BE2C (cell line): ENCODE data around the gene SRSF4.

Experiments used
- DNase-seq: peaks from one replicate; pipeline ENCODE4 v3.0.0-alpha.2; 2020
- H3K27me3 ChIP-seq: fragments of 250-450 bp; sonication (Bioruptor Pico); 2 replicates; pipeline ENCODE4 v1.5.1; 2020; ENCODE audit warnings: mild to moderate bottlenecking
- H3K36me3 ChIP-seq: fragments of 250-450 bp; sonication (Bioruptor Pico); 2 replicates; pipeline ENCODE4 v1.5.1; 2020; ENCODE audit warnings: mild to moderate bottlenecking
- H3K4me1 ChIP-seq: fragments of 250-450 bp; sonication (Bioruptor Pico); 2 replicates; pipeline ENCODE4 v1.5.1; 2020
- H3K4me3 ChIP-seq: 2 replicates; pipeline ENCODE4 v1.5.1; 2011; ENCODE audit warnings: low read depth, low read length
- H3K9me3 ChIP-seq: fragments of 250-450 bp; sonication (Bioruptor Pico); 2 replicates; pipeline ENCODE4 v1.5.1; 2020
- TF ChIP-seq, protein P1 (sequence below): IDR thresholded peaks from 2 replicates; pipeline ENCODE4 v1.5.1; 2012; ENCODE audit warnings: mild to moderate bottlenecking, low read depth, low read length

SRSF4 gene

GRCh38 chr1:29120367-29120766 lies 61.3 kb downstream of the SRSF4 start:
- Histone ChIP-seq H3K36me3 (no peaks in the 10 kb centered on the region; the same call in 1 of the 2 replicates), H3K4me3 (no peak overlapping the region), H3K4me1 (no peaks in the 10 kb centered on the region), H3K27me3 (peaks cover 24% of the 10 kb centered on the region), H3K9me3 (no peaks in the 10 kb centered on the region)
- TF ChIP-seq, protein P1, sequence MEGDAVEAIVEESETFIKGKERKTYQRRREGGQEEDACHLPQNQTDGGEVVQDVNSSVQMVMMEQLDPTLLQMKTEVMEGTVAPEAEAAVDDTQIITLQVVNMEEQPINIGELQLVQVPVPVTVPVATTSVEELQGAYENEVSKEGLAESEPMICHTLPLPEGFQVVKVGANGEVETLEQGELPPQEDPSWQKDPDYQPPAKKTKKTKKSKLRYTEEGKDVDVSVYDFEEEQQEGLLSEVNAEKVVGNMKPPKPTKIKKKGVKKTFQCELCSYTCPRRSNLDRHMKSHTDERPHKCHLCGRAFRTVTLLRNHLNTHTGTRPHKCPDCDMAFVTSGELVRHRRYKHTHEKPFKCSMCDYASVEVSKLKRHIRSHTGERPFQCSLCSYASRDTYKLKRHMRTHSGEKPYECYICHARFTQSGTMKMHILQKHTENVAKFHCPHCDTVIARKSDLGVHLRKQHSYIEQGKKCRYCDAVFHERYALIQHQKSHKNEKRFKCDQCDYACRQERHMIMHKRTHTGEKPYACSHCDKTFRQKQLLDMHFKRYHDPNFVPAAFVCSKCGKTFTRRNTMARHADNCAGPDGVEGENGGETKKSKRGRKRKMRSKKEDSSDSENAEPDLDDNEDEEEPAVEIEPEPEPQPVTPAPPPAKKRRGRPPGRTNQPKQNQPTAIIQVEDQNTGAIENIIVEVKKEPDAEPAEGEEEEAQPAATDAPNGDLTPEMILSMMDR: no peak
- no peak for DNase-seq

DNA sequence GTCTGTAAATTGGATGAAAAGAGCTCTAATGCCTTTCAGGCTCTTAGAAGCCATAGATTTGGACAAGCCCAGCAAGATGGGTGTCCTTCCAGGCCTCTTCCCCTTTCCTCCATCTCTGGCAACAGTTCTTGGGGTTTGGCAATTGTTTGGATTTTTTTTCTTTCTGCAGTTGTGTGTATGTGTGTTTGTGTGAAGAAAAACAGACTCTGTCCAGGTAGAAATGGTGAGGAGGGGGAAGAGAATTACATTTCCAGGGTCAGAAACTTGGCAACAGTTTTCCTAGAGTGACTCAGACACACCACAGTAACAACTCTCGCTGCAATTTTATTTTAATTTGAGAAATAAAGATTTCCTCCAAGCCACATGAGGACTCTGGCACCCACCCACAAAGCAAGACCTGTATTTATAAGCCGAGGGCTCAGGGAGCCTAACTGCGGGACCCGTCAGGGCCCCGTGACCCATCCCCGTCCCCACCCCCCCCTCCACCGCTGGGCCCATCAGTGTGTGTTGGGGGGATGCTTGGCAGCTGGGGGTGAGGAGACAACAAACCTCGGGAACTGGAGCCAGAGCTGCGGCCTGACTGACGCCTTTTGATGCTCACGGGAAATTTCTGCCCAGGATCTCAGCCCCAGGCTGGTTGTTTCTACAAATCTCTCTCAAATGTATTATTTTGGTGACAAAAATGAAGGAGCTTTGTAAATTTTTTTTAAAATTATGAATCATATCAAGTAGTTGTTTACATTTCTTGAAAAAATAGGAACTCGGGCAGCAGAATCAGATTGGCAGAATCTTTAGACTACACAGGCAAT lies 62.4 kb downstream of the SRSF4 start:
- TF ChIP-seq, protein P1: no peak
- Histone ChIP-seq H3K9me3 (no peaks in the 10 kb centered on the region), H3K27me3 (peaks cover 24% of the 10 kb centered on the region), H3K4me3 (no peak overlapping the region), H3K4me1 (no peaks in the 10 kb centered on the region), H3K36me3 (no peaks in the 10 kb centered on the region; the same call in 1 of the 2 replicates)
- DNase-seq: no peak

- H3K4me3 ChIP-seq: no peak overlapping the region
- no peaks in the 10 kb centered on the region for H3K4me1 ChIP-seq
- no peaks in the 10 kb centered on the region for H3K9me3 ChIP-seq
- no peak for DNase-seq
- TF ChIP-seq, protein P1: no peak
- peaks cover 9% of the 10 kb centered on the region for H3K27me3 ChIP-seq
- no peaks in the 10 kb centered on the region; the same call in 1 of the 2 replicates for H3K36me3 ChIP-seq
Observed at GRCh38 chr1:29117381-29117780, 64.3 kb downstream of the SRSF4 start.

DNA sequence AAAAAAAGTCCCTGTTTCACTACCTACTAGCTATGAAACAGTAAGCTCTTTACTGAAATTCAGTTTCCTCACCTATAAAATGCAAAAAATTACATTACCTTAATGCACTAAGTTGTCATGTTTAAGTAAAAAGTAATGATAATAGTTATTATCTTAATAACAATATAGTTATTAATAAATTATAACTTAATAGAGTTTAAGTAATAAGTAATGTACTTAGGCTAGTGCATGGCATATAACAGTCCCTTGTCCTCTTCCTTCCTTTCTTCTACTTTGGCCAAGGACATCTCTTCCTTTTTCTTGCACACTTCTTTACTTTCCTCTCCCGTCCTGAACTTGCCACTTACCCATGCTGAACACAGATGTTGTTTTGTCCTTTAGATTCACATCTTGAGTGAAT lies 67.0 kb downstream of the SRSF4 start:
- Histone ChIP-seq H3K9me3 (no peaks in the 10 kb centered on the region), H3K27me3 (no peaks in the 10 kb centered on the region), H3K4me1 (no peaks in the 10 kb centered on the region), H3K4me3 (no peak overlapping the region), H3K36me3 (no peaks in the 10 kb centered on the region; the same call in 1 of the 2 replicates)
- no peak for DNase-seq
- TF ChIP-seq, protein P1: no peak

DNA sequence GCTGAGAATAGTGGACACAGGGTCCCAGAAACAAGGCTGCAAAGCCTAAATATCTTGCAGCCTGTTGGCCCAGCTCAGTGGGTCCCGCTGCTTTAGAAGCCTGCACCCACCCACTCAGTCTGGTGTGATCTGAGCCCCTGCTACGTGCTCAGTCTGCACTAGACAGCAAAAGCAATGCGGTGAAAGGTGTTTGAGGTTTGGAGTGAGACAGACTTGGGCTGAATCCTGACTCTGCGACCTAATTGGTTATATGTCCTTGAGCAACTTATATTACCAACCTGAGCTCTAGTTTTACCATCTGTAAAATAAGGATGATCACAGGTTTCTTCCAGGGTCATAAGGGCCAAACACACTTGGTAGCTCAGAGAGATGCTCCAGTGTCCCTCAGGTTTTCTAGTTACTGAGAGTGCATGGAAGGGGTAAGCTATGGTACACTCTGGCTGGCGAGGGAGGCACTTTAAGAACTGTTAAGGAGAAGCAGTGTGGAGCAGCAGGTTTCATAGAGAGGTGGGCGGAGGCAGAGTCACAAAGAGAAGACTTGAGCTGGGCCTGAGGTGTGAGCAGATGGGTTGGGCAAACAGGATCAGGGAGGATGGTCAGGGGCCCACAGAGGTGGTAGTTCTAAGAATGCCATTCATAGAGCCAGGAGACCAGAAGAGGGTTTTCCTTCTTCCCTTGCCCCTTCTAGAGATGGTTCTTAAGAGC lies 68.1 kb downstream of the SRSF4 start:
- Histone ChIP-seq H3K4me1 (no peaks in the 10 kb centered on the region), H3K9me3 (no peaks in the 10 kb centered on the region), H3K4me3 (no peak overlapping the region), H3K36me3 (no peaks in the 10 kb centered on the region; the same call in 1 of the 2 replicates), H3K27me3 (no peaks in the 10 kb centered on the region)
- TF ChIP-seq, protein P1: no peak
- no peak for DNase-seq
